ENCODE data around the gene UBTD2.

- TF ChIP-seq EZH2 (IDR thresholded peaks at IDR 0.05; ENCODE audit: borderline replicate concordance, low read depth, low read length, poor library complexity, severe bottlenecking) (no peak), CTCF (conservative IDR thresholded peaks at IDR 0.05; ENCODE audit: low read depth, low read length) (no peak)
Observed at GRCh38 chr5:172280929-172281328, 2.6 kb downstream of the UBTD2 start.

All from A673 (cell line).